ENCODE measurements around the gene RNF225.

The RNF225 gene

DNA sequence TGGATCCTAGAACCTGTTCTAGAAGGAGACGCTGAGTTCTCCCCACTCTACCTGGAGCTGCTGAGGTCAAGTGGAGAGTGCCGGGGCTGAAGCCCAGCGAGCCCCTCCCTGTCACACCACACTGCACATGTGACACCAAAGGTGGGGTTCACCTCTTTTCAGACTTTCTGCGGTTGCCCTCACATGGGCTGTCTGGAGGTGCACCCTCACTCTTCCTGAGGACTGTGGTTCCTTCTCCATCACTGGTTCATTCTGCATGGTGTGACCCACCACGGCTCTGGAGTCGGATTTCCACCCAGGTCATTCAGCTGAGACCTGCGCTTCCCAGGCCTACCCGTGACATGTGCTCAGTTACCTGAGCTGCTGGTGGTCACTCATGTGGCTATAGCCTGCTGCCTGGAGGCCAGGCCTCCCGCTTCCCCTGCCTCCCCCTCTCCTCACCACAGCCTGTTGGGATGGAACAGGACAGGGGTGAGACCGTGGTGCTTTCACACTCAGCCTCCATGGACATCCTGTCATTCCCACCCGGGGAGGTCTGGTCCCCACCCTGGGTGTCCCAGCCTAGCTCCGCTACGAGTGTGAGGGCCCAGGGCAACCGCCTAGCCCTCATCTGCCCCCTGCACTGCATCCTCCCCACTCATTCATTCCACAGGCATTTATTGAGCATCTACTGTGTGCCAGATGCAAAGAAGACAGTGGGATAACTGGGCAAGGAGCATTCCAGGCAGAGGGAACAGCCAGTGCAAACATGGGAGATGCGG lies 41.6 kb upstream of the RNF225 start:
- peaks cover 14% of the 10 kb centered on the region for H3K27me3 ChIP-seq (ENCODE audit: low read depth, low read length)
- H3K4me1 ChIP-seq (ENCODE audit: control insufficient read depth in 1 of 2, insufficient read depth in 2 of 2, low read length in 2 of 2) = peaks cover 0 to 30% of the 10 kb centered on the region in 2 donors
- peaks cover 0 to 4% of the 10 kb centered on the region in 2 donors for H3K36me3 ChIP-seq (ENCODE audit: control insufficient read depth in 1 of 2, insufficient read depth in 2 of 2, low read length in 2 of 2)
- no peaks in the 10 kb centered on the region for H3K9me3 ChIP-seq (ENCODE audit: control insufficient read depth in 1 of 2, low read length in 2 of 2)
- H3K4me3 ChIP-seq (ENCODE audit: low read depth in 1 of 2, low read length in 2 of 2) = no peak overlapping the region
- no peak overlapping the region for H3K27ac ChIP-seq (ENCODE audit: low read length)

DNA sequence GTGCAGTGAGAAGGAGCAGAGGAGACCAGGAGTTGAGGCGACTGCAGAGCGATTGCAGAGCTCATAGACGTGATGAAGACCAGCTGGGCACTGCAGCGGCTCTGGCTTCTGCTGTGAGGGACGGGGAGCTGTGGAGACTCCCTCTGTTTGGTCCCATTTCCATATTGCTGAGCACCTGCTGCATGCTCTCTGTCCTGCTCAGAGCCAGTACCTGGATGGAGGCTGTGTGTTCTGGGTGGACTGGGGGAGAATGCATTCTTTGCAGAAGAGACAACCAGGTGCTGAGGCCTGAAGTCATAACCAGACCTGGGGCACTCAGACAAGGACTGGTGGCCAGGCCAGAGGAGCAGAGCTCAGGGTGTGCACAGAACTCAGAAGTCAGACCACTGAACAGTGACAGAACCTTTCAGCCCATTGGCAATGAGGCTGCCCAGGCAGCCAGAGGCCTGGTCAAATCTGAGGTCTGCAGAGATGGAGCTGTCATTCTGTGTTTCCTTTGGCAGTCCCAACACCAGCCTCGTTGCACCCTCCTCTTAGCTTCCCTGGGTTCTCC lies 40.9 kb upstream of the RNF225 start:
- Histone ChIP-seq H3K9me3 (ENCODE audit: control insufficient read depth in 1 of 2, low read length in 2 of 2) (no peaks in the 10 kb centered on the region), H3K27me3 (ENCODE audit: low read depth, low read length) (peaks cover 14% of the 10 kb centered on the region), H3K27ac (ENCODE audit: low read length) (no peak overlapping the region), H3K4me1 (ENCODE audit: control insufficient read depth in 1 of 2, insufficient read depth in 2 of 2, low read length in 2 of 2) (peaks cover 0 to 30% of the 10 kb centered on the region in 2 donors), H3K4me3 (ENCODE audit: low read depth in 1 of 2, low read length in 2 of 2) (no peak overlapping the region), H3K36me3 (ENCODE audit: control insufficient read depth in 1 of 2, insufficient read depth in 2 of 2, low read length in 2 of 2) (peaks cover 0 to 4% of the 10 kb centered on the region in 2 donors)

DNA sequence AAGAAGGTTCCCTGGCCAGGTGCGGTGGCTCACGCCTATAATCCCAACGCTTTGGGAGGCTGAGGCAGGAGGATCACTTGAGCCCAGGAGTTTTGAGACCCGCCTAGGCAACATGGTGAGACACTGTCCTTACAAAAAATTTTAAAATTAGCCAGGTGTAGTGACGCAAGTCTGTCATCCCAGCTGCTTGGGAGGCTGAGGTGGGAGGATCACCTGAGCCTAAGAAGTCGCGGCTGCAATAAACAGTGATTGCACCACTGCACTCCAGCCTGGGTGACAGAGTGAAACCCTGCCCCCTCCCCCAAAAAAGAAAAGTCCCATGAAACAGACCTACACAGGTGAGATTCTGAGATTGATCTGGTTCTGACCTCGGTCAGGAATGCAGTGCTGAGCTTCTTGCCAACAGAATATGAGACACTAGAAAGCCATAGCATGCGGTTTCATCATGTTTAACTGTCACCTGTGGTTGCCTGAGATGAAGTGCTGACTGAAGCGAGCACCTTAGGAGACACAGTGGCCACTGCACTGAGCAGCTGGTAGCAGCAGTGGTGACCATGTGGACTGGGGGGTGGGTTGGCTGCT lies 40.1 kb upstream of the RNF225 start:
- Histone ChIP-seq H3K4me1 (ENCODE audit: control insufficient read depth in 1 of 2, insufficient read depth in 2 of 2, low read length in 2 of 2) (peaks cover 0 to 23% of the 10 kb centered on the region in 2 donors), H3K9me3 (ENCODE audit: control insufficient read depth in 1 of 2, low read length in 2 of 2) (no peaks in the 10 kb centered on the region), H3K27me3 (ENCODE audit: low read depth, low read length) (peaks cover 14% of the 10 kb centered on the region), H3K4me3 (ENCODE audit: low read depth in 1 of 2, low read length in 2 of 2) (no peak overlapping the region), H3K27ac (ENCODE audit: low read length) (no peak overlapping the region), H3K36me3 (ENCODE audit: control insufficient read depth in 1 of 2, insufficient read depth in 2 of 2, low read length in 2 of 2) (peaks cover 0 to 3% of the 10 kb centered on the region in 2 donors)

DNA sequence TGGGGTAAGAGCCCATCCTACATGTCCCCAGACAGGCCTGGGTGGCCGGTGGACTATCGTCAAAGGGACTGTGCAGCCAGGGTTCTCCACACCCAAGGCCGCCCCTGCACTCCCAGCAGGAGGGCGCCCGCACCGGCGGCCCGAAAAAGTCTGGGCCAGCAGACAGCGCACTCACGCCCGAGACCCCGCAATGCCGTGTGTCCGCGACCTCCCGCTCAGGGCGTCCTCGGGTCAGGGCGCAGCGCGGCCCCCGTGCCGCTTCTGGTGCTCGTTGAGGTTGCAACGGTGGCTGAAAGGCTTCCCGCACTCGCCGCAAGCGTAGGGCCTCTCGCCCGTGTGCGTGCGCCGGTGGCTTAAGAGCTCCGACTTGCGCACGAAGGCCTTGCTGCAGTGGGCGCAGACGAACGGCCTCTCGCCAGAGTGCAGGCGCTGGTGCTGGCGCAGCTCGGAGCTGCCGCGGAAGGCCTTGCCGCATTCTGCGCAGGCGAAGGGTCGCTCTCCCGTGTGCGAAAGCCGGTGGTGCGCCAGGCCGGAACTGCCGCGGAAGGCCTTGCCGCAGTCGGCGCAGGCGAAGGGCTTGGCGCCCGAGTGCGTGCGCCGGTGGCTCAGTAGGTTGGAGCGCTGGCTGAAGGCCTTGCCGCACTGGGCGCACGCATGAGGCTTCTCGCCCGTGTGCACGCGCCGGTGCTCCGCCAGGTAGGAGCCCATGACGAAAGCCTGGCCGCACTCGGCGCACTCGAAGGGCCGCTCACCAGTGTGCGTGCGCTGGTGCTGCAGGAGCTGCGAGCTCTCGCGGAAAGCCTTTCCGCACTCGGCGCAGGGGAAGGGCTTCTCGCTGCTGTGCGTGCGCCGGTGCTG lies 39.3 kb upstream of the RNF225 start:
- Histone ChIP-seq H3K27me3 (ENCODE audit: low read depth, low read length) (peaks cover 14% of the 10 kb centered on the region), H3K27ac (ENCODE audit: low read length) (no peak overlapping the region), H3K4me3 (ENCODE audit: low read depth in 1 of 2, low read length in 2 of 2) (peak overlapping the region in 1 of 2 donors; percentile 58), H3K9me3 (ENCODE audit: control insufficient read depth in 1 of 2, low read length in 2 of 2) (no peaks in the 10 kb centered on the region), H3K36me3 (ENCODE audit: control insufficient read depth in 1 of 2, insufficient read depth in 2 of 2, low read length in 2 of 2) (no peaks in the 10 kb centered on the region), H3K4me1 (ENCODE audit: control insufficient read depth in 1 of 2, insufficient read depth in 2 of 2, low read length in 2 of 2) (peaks cover 0 to 19% of the 10 kb centered on the region in 2 donors)

DNA sequence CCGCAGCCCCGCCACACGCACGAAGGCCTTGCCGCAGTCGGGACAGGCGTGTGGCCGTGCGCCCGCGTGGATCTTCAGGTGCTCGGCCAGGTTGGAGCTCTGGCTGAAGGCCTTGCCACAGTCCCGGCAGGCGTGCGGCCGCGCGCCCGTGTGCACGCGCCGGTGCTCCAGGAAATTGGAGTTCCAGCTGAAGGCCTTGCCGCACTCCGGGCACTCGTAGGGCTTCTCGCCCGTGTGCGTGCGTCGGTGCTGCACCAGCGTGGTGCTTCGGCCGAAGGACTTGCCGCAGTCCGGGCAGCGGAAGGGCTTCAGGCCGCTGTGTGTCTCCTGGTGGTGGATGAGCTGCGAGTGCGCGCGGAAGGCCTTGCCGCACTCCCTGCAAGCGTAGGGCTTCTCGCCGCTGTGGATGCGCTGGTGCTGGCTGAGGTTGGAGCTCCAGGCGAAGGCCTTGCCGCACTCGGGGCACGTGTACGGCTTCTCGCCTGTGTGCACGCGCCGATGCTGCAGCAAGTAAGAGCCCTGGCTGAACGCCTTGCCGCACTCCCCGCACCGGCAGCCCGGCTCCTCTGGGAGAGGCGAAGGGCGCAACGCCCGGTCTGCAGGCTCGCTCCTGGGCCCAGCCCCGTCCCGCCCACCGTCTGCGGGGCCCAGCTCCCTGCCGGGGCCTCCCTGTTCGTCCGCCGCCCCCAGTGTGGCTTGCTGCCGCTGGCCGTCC lies 38.5 kb upstream of the RNF225 start:
- Histone ChIP-seq H3K27ac (ENCODE audit: low read length) (no peak overlapping the region), H3K4me1 (ENCODE audit: control insufficient read depth in 1 of 2, insufficient read depth in 2 of 2, low read length in 2 of 2) (peaks cover 0 to 25% of the 10 kb centered on the region in 2 donors), H3K9me3 (ENCODE audit: control insufficient read depth in 1 of 2, low read length in 2 of 2) (no peaks in the 10 kb centered on the region), H3K36me3 (ENCODE audit: control insufficient read depth in 1 of 2, insufficient read depth in 2 of 2, low read length in 2 of 2) (no peaks in the 10 kb centered on the region), H3K4me3 (ENCODE audit: low read depth in 1 of 2, low read length in 2 of 2) (peak overlapping the region in 1 of 2 donors; percentile 58), H3K27me3 (ENCODE audit: low read depth, low read length) (peaks cover 14% of the 10 kb centered on the region)

DNA sequence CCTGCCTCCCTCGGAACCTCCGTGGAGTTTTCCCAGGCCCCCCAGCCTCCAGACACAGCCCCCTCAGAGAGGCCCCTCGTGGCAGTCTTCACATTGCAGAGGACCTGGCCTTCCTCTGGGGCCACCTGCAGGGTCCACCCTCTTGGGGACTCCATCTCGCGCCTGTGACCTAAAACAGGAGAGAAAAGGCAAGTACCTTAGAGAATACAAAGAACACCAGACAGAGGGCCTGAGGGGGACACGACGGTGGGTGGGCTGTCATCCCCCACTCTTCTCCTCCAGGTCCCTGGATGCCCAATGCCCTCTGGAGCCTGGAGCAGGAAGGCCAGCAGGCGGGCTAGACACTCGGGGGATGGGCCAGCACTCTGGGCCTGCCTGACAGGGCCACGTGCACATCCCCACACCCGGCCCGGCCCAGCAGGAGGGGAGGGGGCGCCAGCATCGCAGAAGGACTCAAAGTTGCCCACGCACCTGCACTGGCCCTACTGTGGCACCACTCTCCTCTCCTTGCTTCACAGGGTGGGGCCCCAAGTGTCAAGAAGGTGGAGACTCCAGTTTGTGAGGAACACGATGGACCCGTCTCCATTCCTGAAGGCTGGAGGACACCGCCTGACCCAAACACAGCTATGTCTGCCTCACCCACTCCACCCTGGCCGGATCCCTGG lies 37.8 kb upstream of the RNF225 start:
- H3K36me3 ChIP-seq (ENCODE audit: control insufficient read depth in 1 of 2, insufficient read depth in 2 of 2, low read length in 2 of 2) = no peaks in the 10 kb centered on the region
- peaks cover 0 to 25% of the 10 kb centered on the region in 2 donors for H3K4me1 ChIP-seq (ENCODE audit: control insufficient read depth in 1 of 2, insufficient read depth in 2 of 2, low read length in 2 of 2)
- peak overlapping the region in 1 of 2 donors; percentile 58 for H3K4me3 ChIP-seq (ENCODE audit: low read depth in 1 of 2, low read length in 2 of 2)
- H3K9me3 ChIP-seq (ENCODE audit: control insufficient read depth in 1 of 2, low read length in 2 of 2) = no peaks in the 10 kb centered on the region
- no peak overlapping the region for H3K27ac ChIP-seq (ENCODE audit: low read length)
- H3K27me3 ChIP-seq (ENCODE audit: low read depth, low read length) = peaks cover 9% of the 10 kb centered on the region

DNA sequence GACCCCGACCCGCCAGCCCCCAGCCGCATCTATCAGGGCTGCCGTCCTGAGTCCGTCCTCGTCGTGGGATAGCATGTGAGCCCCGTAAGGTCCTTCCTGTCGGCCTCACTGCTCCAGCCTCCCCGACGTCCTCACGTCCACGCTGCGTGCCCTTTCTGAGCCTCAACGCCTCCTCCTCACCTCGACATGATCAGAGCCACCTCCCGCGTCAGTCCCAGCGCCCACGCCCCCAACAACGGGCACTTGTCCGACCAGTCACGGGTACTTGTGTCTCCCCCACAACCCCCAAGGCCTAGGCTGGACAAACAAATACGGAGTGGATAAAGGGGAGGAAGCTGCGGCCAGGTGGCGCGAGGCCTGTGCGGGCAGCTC lies 33.6 kb upstream of the RNF225 start:
- Histone ChIP-seq H3K36me3 (ENCODE audit: control insufficient read depth in 1 of 2, insufficient read depth in 2 of 2, low read length in 2 of 2) (peaks cover 0 to 8% of the 10 kb centered on the region in 2 donors), H3K27me3 (ENCODE audit: low read depth, low read length) (no peaks in the 10 kb centered on the region), H3K27ac (ENCODE audit: low read length) (peak overlapping the region; percentile 96), H3K4me3 (ENCODE audit: low read depth in 1 of 2, low read length in 2 of 2) (peak overlapping the region; percentile 86 to 88), H3K9me3 (ENCODE audit: control insufficient read depth in 1 of 2, low read length in 2 of 2) (no peaks in the 10 kb centered on the region), H3K4me1 (ENCODE audit: control insufficient read depth in 1 of 2, insufficient read depth in 2 of 2, low read length in 2 of 2) (peaks cover 0 to 12% of the 10 kb centered on the region in 2 donors)

DNA sequence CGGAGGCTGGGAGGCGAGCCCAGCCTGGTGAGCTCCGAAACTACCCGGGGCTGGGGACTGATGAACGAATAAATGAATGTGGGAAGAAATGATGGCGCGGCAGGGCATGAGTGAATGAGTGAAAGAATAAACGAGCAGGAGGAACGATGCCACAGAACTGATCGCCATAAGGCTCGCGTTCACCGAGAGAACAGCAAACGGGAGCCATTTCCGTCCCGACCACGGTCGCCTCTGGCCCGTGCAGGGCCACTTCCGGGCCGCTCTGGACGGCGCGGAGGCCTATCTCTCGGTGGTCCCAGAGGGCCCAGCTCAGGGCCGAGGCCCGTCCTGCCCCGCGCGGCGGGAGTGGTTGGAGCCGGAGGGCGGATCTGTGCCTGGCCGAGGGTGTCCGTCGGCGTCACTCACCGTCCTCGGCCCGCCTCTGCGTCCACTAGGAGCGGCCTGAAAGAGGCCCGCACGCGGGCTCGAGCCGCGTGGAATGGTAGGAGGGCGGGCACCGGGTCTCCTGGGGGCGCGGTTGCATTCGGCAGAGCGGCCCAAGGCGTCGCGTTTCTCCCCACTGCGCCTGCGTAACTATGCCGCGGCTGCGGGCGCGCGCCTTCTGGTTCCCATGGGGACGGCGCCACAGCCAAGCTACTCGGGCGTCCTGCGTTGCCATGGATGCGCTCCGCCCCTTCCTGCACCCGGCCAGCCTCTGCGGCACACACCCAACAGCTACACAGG lies 33.0 kb upstream of the RNF225 start, which contains the start of gene ZNF497:
ZNF497 (minus strand) TSS at position 480 of the 723 bp plus-strand sequence. CDS start 5,116 bp downstream, outside the sequence.
- Histone ChIP-seq H3K27me3 (ENCODE audit: low read depth, low read length) (no peaks in the 10 kb centered on the region), H3K27ac (ENCODE audit: low read length) (peak within 1 kb of the TSS; percentile 96), H3K4me1 (ENCODE audit: control insufficient read depth in 1 of 2, insufficient read depth in 2 of 2, low read length in 2 of 2) (peaks cover 0 to 9% of the 10 kb centered on the region in 2 donors), H3K4me3 (ENCODE audit: low read depth in 1 of 2, low read length in 2 of 2) (peak within 1 kb of the TSS; percentile 86 to 88), H3K9me3 (ENCODE audit: control insufficient read depth in 1 of 2, low read length in 2 of 2) (no peaks in the 10 kb centered on the region), H3K36me3 (ENCODE audit: control insufficient read depth in 1 of 2, insufficient read depth in 2 of 2, low read length in 2 of 2) (peaks cover 0 to 8% of the 10 kb centered on the region in 2 donors)

DNA sequence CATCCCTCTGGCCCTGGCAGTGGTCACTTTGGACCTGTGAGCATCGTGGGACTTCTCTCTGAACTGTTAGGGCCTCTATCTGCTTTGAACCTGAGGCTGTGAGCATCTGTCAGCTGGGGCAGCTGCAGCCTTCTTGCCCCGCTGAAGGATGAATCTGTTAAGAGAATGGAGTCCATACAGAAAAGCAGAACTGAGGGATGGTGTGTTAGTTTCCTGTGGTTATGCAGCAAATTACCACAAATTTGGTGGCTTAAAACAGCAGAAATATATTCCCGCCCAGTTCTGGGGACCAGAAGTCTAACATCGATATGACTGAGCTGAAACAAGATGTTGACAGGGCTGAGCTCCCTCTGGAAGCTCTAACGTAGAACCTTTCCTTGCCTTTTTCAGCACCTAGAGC lies 31.3 kb upstream of the RNF225 start:
- peaks cover 0 to 11% of the 10 kb centered on the region in 2 donors for H3K4me1 ChIP-seq (ENCODE audit: control insufficient read depth in 1 of 2, insufficient read depth in 2 of 2, low read length in 2 of 2)
- H3K4me3 ChIP-seq (ENCODE audit: low read depth in 1 of 2, low read length in 2 of 2) = no peak overlapping the region
- peaks cover 0 to 8% of the 10 kb centered on the region in 2 donors for H3K36me3 ChIP-seq (ENCODE audit: control insufficient read depth in 1 of 2, insufficient read depth in 2 of 2, low read length in 2 of 2)
- H3K27ac ChIP-seq (ENCODE audit: low read length) = no peak overlapping the region
- no peaks in the 10 kb centered on the region for H3K27me3 ChIP-seq (ENCODE audit: low read depth, low read length)
- no peaks in the 10 kb centered on the region for H3K9me3 ChIP-seq (ENCODE audit: control insufficient read depth in 1 of 2, low read length in 2 of 2)

Data from muscle layer of duodenum (tissue), 2 donors.